T-helper 9 cell (primary cell): Measurements from ENCODE around the gene CMTM8.

Experiments used
- DNase-seq: peaks from one replicate; pipeline ENCODE4 v3.0.0-alpha.2; 2020

Gene CMTM8

GRCh38 chr3:32340611-32341365, 102.3 kb downstream of the CMTM8 start:
- DNase-seq, result no peak

- no peak for DNase-seq
These were observed 109.1 kb downstream of the CMTM8 start for GRCh38 chr3:32347343-32348125.

- DNase-seq, result no peak
These were observed 110.7 kb downstream of the CMTM8 start for GRCh38 chr3:32349184-32349583.

GRCh38 chr3:32352563-32352962, 114.1 kb downstream of the CMTM8 start:
- DNase-seq, result no peak

GRCh38 chr3:32353351-32353750, 114.9 kb downstream of the CMTM8 start:
- no peak for DNase-seq

- DNase-seq, result no peak
These were observed 115.9 kb downstream of the CMTM8 start for GRCh38 chr3:32354362-32354778.

- DNase-seq, result no peak
These were observed 117.3 kb downstream of the CMTM8 start for GRCh38 chr3:32355751-32356291.

DNA sequence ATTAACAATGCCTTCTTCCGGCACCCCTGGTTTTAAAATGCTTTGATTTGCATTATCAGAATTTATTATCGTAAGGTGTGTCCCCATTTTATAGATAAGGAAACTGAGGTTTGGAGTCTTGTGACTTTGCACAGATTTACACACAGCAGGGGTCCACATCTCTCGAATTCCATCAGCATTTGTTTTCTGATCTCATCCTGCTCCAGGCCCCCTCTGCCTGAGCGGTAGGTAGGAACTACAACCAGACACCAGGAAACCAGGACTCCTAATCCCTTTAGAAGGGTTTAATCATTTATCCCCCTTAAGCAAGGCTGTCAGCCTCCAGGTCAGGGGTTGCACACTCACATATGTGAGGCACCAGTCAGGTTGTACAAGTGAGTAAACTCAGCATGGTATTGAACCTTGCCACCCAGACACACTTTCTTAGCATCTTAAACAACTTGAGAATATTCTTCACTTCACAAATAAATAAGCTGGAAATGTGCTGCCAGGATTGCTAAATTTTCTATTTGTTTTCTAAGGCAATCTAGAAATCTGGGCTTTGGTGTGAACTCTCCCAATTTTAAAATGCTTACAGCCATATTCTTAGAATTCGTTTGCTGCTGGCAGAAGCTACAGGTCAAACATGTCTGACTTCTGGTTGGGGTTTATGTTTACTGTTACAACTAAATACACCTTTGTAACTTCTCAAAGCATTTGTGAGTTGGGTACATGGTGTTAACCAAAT, 121.4 kb downstream of the CMTM8 start:
- no peak for DNase-seq

DNA sequence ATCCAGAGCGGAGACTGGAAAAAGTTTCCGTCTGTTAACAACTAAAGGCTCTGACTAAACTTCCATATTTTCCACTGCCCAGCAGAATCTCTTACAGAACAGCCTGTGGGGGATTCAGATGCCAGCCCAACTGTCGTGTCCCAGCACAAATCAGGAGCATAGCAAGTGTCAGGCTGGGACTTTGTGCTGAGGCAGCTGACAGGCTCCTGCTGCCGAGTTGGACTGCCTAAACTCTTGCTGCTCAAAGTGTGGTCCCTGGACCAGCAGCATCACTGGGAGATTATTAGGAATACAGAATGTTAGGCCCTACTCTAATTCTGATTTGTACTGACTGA, 122.0 kb downstream of the CMTM8 start:
- no peak for DNase-seq

- DNase-seq, result no peak
These were observed 128.3 kb downstream of the CMTM8 start for GRCh38 chr3:32366638-32367397.

GRCh38 chr3:32367442-32367841, 129.0 kb downstream of the CMTM8 start:
- no peak for DNase-seq

GRCh38 chr3:32371461-32372212, 133.2 kb downstream of the CMTM8 start:
- no peak for DNase-seq

GRCh38 chr3:32372213-32372490, 133.7 kb downstream of the CMTM8 start:
- no peak for DNase-seq

- DNase-seq, result no peak
These were observed 134.8 kb downstream of the CMTM8 start for GRCh38 chr3:32373276-32373675.

- DNase-seq, result no peak
These were observed 135.4 kb downstream of the CMTM8 start for GRCh38 chr3:32373844-32374243.

GRCh38 chr3:32374788-32375595, 136.5 kb downstream of the CMTM8 start:
- DNase-seq, result peak; percentile 51

GRCh38 chr3:32375596-32375930, 137.1 kb downstream of the CMTM8 start:
- DNase-seq, result no peak

DNA sequence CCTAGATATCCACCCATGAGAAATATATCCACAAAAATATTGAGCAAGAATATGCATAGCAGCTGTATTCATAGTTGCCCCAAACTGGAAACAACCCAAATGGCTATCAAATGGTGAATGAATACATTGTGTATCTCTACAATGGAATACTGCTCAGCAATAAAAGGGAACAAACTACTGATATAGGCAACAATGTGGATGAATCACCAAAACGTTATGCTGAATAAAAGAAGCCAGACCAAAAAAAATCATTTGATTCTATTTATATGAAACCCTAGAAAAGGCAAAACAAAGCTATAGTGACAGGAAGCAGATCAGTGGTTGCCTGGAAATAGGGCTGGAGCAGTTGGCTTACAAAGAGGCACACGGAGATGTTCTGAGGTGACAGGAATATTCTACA, 137.6 kb downstream of the CMTM8 start:
- no peak for DNase-seq

- no peak for DNase-seq
These were observed 141.5 kb downstream of the CMTM8 start for GRCh38 chr3:32379831-32380500.

- no peak for DNase-seq
These were observed 143.4 kb downstream of the CMTM8 start for GRCh38 chr3:32381922-32382321.
